Mesenchymal stem cell (in vitro differentiated cells and primary cell): Measurements from ENCODE around the gene ISOC2.

Experiments
- DNase-seq: peaks from one replicate; pipeline ENCODE4 v3.0.0-alpha.2; 2013
- H2AFZ ChIP-seq: one replicate; pipeline ENCODE4 v1.6.1; 2013; ENCODE audit warnings: low read depth, mild to moderate bottlenecking, control low read depth, inconsistent platforms, low read length, moderate library complexity
- H2AK5ac ChIP-seq: 2 replicates; pipeline ENCODE4 v1.6.1; 2013; ENCODE audit warnings: low read length, moderate library complexity, mild to moderate bottlenecking, inconsistent platforms; ENCODE audit not compliant: severe bottlenecking
- H2BK120ac ChIP-seq: one replicate; pipeline ENCODE4 v1.6.1; 2013; ENCODE audit warnings: low read depth, mild to moderate bottlenecking, inconsistent platforms, low read length, moderate library complexity
- H2BK12ac ChIP-seq, 2 experiments: one replicate each; pipeline ENCODE4 v1.6.1; 2013; ENCODE audit warnings: inconsistent platforms in 2 of 2, low read length in 2 of 2, mild to moderate bottlenecking in 2 of 2, moderate library complexity in 2 of 2, control low read depth in 1 of 2
- H2BK15ac ChIP-seq: one replicate; pipeline ENCODE4 v1.6.1; 2013; ENCODE audit warnings: mild to moderate bottlenecking, low read depth, inconsistent platforms; ENCODE audit not compliant: poor library complexity, severe bottlenecking
- H2BK5ac ChIP-seq: 2 replicates; pipeline ENCODE4 v1.6.1; 2013; ENCODE audit warnings: low read depth, mild to moderate bottlenecking, low read length, control low read depth, inconsistent platforms; ENCODE audit not compliant: poor library complexity, severe bottlenecking
- H3K14ac ChIP-seq, 2 experiments: one replicate each; pipeline ENCODE4 v1.6.1; 2013; ENCODE audit warnings: inconsistent platforms in 2 of 2, low read length in 2 of 2, control low read depth in 1 of 2, mild to moderate bottlenecking in 1 of 2, moderate library complexity in 1 of 2
- H3K18ac ChIP-seq, 2 experiments: one replicate each; pipeline ENCODE4 v1.6.1; 2013; ENCODE audit warnings: inconsistent platforms in 2 of 2, low read length in 2 of 2, control low read depth in 1 of 2, low read depth in 1 of 2, mild to moderate bottlenecking in 1 of 2
- H3K23ac ChIP-seq, 2 experiments: one replicate each; pipeline ENCODE4 v1.6.1; 2013; ENCODE audit warnings: inconsistent platforms in 2 of 2, low read length in 2 of 2, mild to moderate bottlenecking in 2 of 2, moderate library complexity in 2 of 2, control low read depth in 1 of 2
- H3K27ac ChIP-seq: 2 replicates; pipeline ENCODE4 v1.5.1; 2013; ENCODE audit warnings: mild to moderate bottlenecking, moderate library complexity, low read length, control low read depth, inconsistent platforms; ENCODE audit not compliant: poor library complexity, severe bottlenecking
- H3K27me3 ChIP-seq, 2 experiments: 2 replicates each; pipeline versions ENCODE4 v1.6.1 to v1.7.0; 2013; ENCODE audit warnings: low read length in 2 of 2, mild to moderate bottlenecking in 2 of 2, moderate library complexity in 2 of 2, control low read depth in 1 of 2, inconsistent platforms in 1 of 2; ENCODE audit not compliant: control insufficient read depth in 1 of 2, insufficient read depth in 1 of 2
- H3K36me3 ChIP-seq, 2 experiments: 2 replicates each; pipeline versions ENCODE4 v1.6.1 to v1.7.0; 2013; ENCODE audit warnings: low read length in 2 of 2, control low read depth in 1 of 2, inconsistent platforms in 1 of 2, low read depth in 1 of 2, mild to moderate bottlenecking in 1 of 2; ENCODE audit not compliant: insufficient read depth in 2 of 2, control insufficient read depth in 1 of 2
- H3K4ac ChIP-seq, 2 experiments: one replicate each; pipeline ENCODE4 v1.6.1; 2013; ENCODE audit warnings: inconsistent platforms in 2 of 2, low read length in 2 of 2, mild to moderate bottlenecking in 2 of 2, moderate library complexity in 2 of 2, control low read depth in 1 of 2, low read depth in 1 of 2
- H3K4me1 ChIP-seq: 2 replicates; pipeline ENCODE4 v1.6.1; 2013; ENCODE audit warnings: low read depth, low read length, control low read depth; ENCODE audit not compliant: control insufficient read depth, insufficient read depth
- H3K4me2 ChIP-seq: 2 replicates; pipeline ENCODE4 v1.6.1; 2013; ENCODE audit warnings: low read length, mild to moderate bottlenecking, inconsistent platforms; ENCODE audit not compliant: poor library complexity, severe bottlenecking
- H3K4me3 ChIP-seq, 2 experiments: 2 replicates each; pipeline versions ENCODE4 v1.5.1 to v1.7.0; 2013; ENCODE audit warnings: low read length in 2 of 2, mild to moderate bottlenecking in 2 of 2, control low read depth in 1 of 2, low read depth in 1 of 2; ENCODE audit not compliant: insufficient read depth in 1 of 2
- H3K79me1 ChIP-seq: replicated peaks from 2 replicates; pipeline ENCODE4 v1.6.1; 2013; ENCODE audit warnings: mild to moderate bottlenecking, control low read depth, low read length, inconsistent platforms; ENCODE audit not compliant: poor library complexity, severe bottlenecking
- H3K9ac ChIP-seq: 2 replicates; pipeline ENCODE4 v1.7.0; 2013; ENCODE audit warnings: mild to moderate bottlenecking, low read length, moderate library complexity
- H3K9me3 ChIP-seq: 2 replicates; pipeline ENCODE4 v1.7.0; 2013; ENCODE audit warnings: mild to moderate bottlenecking, low read length; ENCODE audit not compliant: control insufficient read depth
- H4K8ac ChIP-seq: one replicate; pipeline ENCODE4 v1.6.1; 2013; ENCODE audit warnings: inconsistent platforms, mild to moderate bottlenecking, low read length, moderate library complexity
- H4K91ac ChIP-seq: one replicate; pipeline ENCODE4 v1.6.1; 2013; ENCODE audit warnings: mild to moderate bottlenecking, low read length, inconsistent platforms
- WGBS: methylation state at CpG from one replicate; pipeline ENCODE4 v1.1.7; 2013; ENCODE audit warnings: mixed read lengths; 5-methylcytosine and 5-hydroxymethylcytosine counted together

ISOC2 gene

GRCh38 chr19:55503502-55504251, 42.2 kb upstream of the ISOC2 start:
- peak overlapping the region; percentile 83 for H3K4me2 ChIP-seq
- no peaks in the 10 kb centered on the region for H3K9me3 ChIP-seq
- H3K23ac ChIP-seq = no peak overlapping the region
- H2AK5ac ChIP-seq = no peak overlapping the region
- no peaks in the 10 kb centered on the region for H3K27me3 ChIP-seq
- no peak overlapping the region for H2BK12ac ChIP-seq
- no peak overlapping the region for H2BK5ac ChIP-seq
- peak overlapping the region; percentile 53 to 75 for H3K4me3 ChIP-seq
- H2AFZ ChIP-seq = no peak overlapping the region
- no peaks in the 10 kb centered on the region for H3K79me1 ChIP-seq
- peak overlapping the region; percentile 46 for H3K27ac ChIP-seq
- peak overlapping the region; percentile 69 for H3K9ac ChIP-seq
- peak overlapping the region; percentile 75 for H4K8ac ChIP-seq
- H4K91ac ChIP-seq = no peak overlapping the region
- DNase-seq = peak; percentile 92
- H2BK15ac ChIP-seq = peak overlapping the region; percentile 33
- H3K18ac ChIP-seq = no peak overlapping the region
- H2BK120ac ChIP-seq = no peak overlapping the region
- no peak overlapping the region for H3K4ac ChIP-seq
- H3K4me1 ChIP-seq = peaks cover 4% of the 10 kb centered on the region
- 27% methylated on average over 64 of the region's 64 CpGs for WGBS
- peaks cover 30 to 63% of the 10 kb centered on the region in 2 experiments for H3K36me3 ChIP-seq
- H3K14ac ChIP-seq = no peak overlapping the region

- H3K9ac ChIP-seq = no peak overlapping the region
- peaks cover 30 to 65% of the 10 kb centered on the region in 2 experiments for H3K36me3 ChIP-seq
- H4K91ac ChIP-seq = no peak overlapping the region
- no peak overlapping the region for H2AK5ac ChIP-seq
- H3K4ac ChIP-seq = no peak overlapping the region
- H3K9me3 ChIP-seq = no peaks in the 10 kb centered on the region
- H2BK12ac ChIP-seq = no peak overlapping the region
- no peak overlapping the region for H2BK120ac ChIP-seq
- H3K79me1 ChIP-seq = no peaks in the 10 kb centered on the region
- H3K4me1 ChIP-seq = peaks cover 4% of the 10 kb centered on the region
- no peak overlapping the region for H3K23ac ChIP-seq
- no peak overlapping the region for H4K8ac ChIP-seq
- no peak overlapping the region for H3K4me3 ChIP-seq
- H3K18ac ChIP-seq = no peak overlapping the region
- no peak overlapping the region for H2BK5ac ChIP-seq
- peak overlapping the region; percentile 33 for H2BK15ac ChIP-seq
- DNase-seq = no peak
- H2AFZ ChIP-seq = no peak overlapping the region
- H3K27ac ChIP-seq = no peak overlapping the region
- WGBS = 87% methylated on average over 17 of the region's 17 CpGs
- no peak overlapping the region for H3K4me2 ChIP-seq
- no peaks in the 10 kb centered on the region for H3K27me3 ChIP-seq
- no peak overlapping the region for H3K14ac ChIP-seq
Measured at GRCh38 chr19:55503157-55503501, 41.7 kb upstream of the ISOC2 start.

- no peak overlapping the region for H2BK5ac ChIP-seq
- H3K27me3 ChIP-seq = no peaks in the 10 kb centered on the region
- no peak overlapping the region for H3K9ac ChIP-seq
- H2BK12ac ChIP-seq = no peak overlapping the region
- H3K9me3 ChIP-seq = no peaks in the 10 kb centered on the region
- DNase-seq = no peak
- no peak overlapping the region for H3K18ac ChIP-seq
- H3K4me2 ChIP-seq = no peak overlapping the region
- no peak overlapping the region for H3K23ac ChIP-seq
- no peak overlapping the region for H4K91ac ChIP-seq
- H2AFZ ChIP-seq = no peak overlapping the region
- peaks cover 4% of the 10 kb centered on the region for H3K4me1 ChIP-seq
- no peak overlapping the region for H3K14ac ChIP-seq
- no peak overlapping the region for H3K4me3 ChIP-seq
- H3K27ac ChIP-seq = no peak overlapping the region
- H2BK15ac ChIP-seq = no peak overlapping the region
- H2BK120ac ChIP-seq = no peak overlapping the region
- H3K36me3 ChIP-seq = peaks cover 35 to 68% of the 10 kb centered on the region in 2 experiments
- no peak overlapping the region for H2AK5ac ChIP-seq
- no peaks in the 10 kb centered on the region for H3K79me1 ChIP-seq
- WGBS = 93% methylated on average over 9 of the region's 9 CpGs
- no peak overlapping the region for H3K4ac ChIP-seq
- H4K8ac ChIP-seq = no peak overlapping the region
Measured at GRCh38 chr19:55502197-55502952, 40.9 kb upstream of the ISOC2 start.

GRCh38 chr19:55500368-55500952, 39.0 kb upstream of the ISOC2 start:
- no peak overlapping the region for H2BK12ac ChIP-seq
- H3K23ac ChIP-seq = no peak overlapping the region
- H3K36me3 ChIP-seq = peaks cover 44 to 79% of the 10 kb centered on the region in 2 experiments
- no peak overlapping the region for H3K4me2 ChIP-seq
- H2AFZ ChIP-seq = no peak overlapping the region
- H3K9me3 ChIP-seq = no peaks in the 10 kb centered on the region
- no peak for DNase-seq
- H2BK5ac ChIP-seq = no peak overlapping the region
- H3K79me1 ChIP-seq = no peaks in the 10 kb centered on the region
- no peak overlapping the region for H3K14ac ChIP-seq
- no peak overlapping the region for H3K9ac ChIP-seq
- no peak overlapping the region for H3K4me3 ChIP-seq
- no peak overlapping the region for H3K27ac ChIP-seq
- peaks cover 4% of the 10 kb centered on the region for H3K4me1 ChIP-seq
- no peak overlapping the region for H2BK15ac ChIP-seq
- 94% methylated on average over 25 of the region's 26 CpGs for WGBS
- H4K91ac ChIP-seq = no peak overlapping the region
- no peak overlapping the region for H3K18ac ChIP-seq
- no peak overlapping the region for H4K8ac ChIP-seq
- no peak overlapping the region for H3K4ac ChIP-seq
- no peak overlapping the region for H2BK120ac ChIP-seq
- H3K27me3 ChIP-seq = no peaks in the 10 kb centered on the region
- H2AK5ac ChIP-seq = no peak overlapping the region
